Liver (tissue), 9 donors: ENCODE measurements around the gene CDRT4. TPM values are rescaled to one million over a fixed set of nuclear protein-coding genes. Genes with fewer than 3 reads are reported as not detected.
A peak's percentile ranks its signal among the peaks of the same experiment; 100 is the strongest.

Experiments used
- DNase-seq: peaks from one replicate; pipeline ENCODE4 v3.0.0-alpha.2; 2017; ENCODE audit warnings: low spot score
- H3K27ac ChIP-seq, 2 donors: one replicate each; pipeline ENCODE4 v1.7.0; 2013; ENCODE audit warnings: inconsistent platforms in 2 of 2, low read length in 2 of 2, control low read depth in 1 of 2, low read depth in 1 of 2, mild to moderate bottlenecking in 1 of 2
- H3K27me3 ChIP-seq, 4 donors: one replicate each; pipeline versions ENCODE4 v1.6.1 to v1.7.0; 2013; ENCODE audit warnings: low read length in 3 of 4, inconsistent platforms in 1 of 4, mild to moderate bottlenecking in 1 of 4, moderate library complexity in 1 of 4; ENCODE audit not compliant: control insufficient read depth in 4 of 4, insufficient read depth in 4 of 4
- H3K36me3 ChIP-seq, 4 donors: one replicate each; pipeline versions ENCODE4 v1.6.1 to v1.7.0; 2013; ENCODE audit warnings: low read length in 3 of 4, mild to moderate bottlenecking in 3 of 4, low read depth in 1 of 4, moderate library complexity in 1 of 4; ENCODE audit not compliant: control insufficient read depth in 4 of 4, insufficient read depth in 3 of 4
- H3K4me1 ChIP-seq, 4 donors: one replicate each; pipeline versions ENCODE4 v1.6.1 to v1.7.0; 2013; ENCODE audit warnings: low read length in 3 of 4, mild to moderate bottlenecking in 3 of 4, moderate library complexity in 1 of 4; ENCODE audit not compliant: control insufficient read depth in 4 of 4, insufficient read depth in 4 of 4
- H3K4me3 ChIP-seq, 3 donors: one replicate each; pipeline versions ENCODE4 v1.6.1 to v1.7.0; 2013; ENCODE audit warnings: low read length in 3 of 3, control low read depth in 1 of 3, low read depth in 1 of 3, mild to moderate bottlenecking in 1 of 3
- H3K9ac ChIP-seq, 2 donors: one replicate each; pipeline ENCODE4 v1.7.0; 2013; ENCODE audit warnings: low read length in 2 of 2, mild to moderate bottlenecking in 2 of 2, moderate library complexity in 2 of 2, control low read depth in 1 of 2, low read depth in 1 of 2
- H3K9me3 ChIP-seq, 4 donors: one replicate each; pipeline versions ENCODE4 v1.6.1 to v1.7.0; 2013; ENCODE audit warnings: low read length in 3 of 4; ENCODE audit not compliant: control insufficient read depth in 4 of 4
- CTCF ChIP-seq: fragments of 150-350 bp; IDR thresholded peaks from 2 replicates; pipeline ENCODE4 v1.5.1; 2017; ENCODE audit warnings: improper control_type of control experiment, low read depth, low read length; ENCODE audit not compliant: missing input control
- EGR1 ChIP-seq, 2 donors: IDR thresholded peaks; 2 replicates each; pipeline ENCODE4 v1.6.1; 2016 to 2018; ENCODE audit warnings: antibody characterized with exemption in 2 of 2, low read depth in 2 of 2
- FOXA1 ChIP-seq: IDR thresholded peaks from 2 replicates; pipeline ENCODE4 v1.6.1; 2016; ENCODE audit warnings: antibody characterized with exemption
- FOXA2 ChIP-seq: IDR thresholded peaks from 2 replicates; pipeline ENCODE4 v1.6.1; 2016; ENCODE audit warnings: antibody characterized with exemption
- GABPA ChIP-seq, 2 donors: IDR thresholded peaks in 1 of 2; conservative IDR thresholded peaks in 1 of 2; 2 replicates each; pipeline ENCODE4 v1.6.1; 2016; ENCODE audit warnings: antibody characterized with exemption in 2 of 2, mild to moderate bottlenecking in 1 of 2, moderate library complexity in 1 of 2
- HNF4A ChIP-seq, 2 donors: conservative IDR thresholded peaks; 2 replicates each; pipeline ENCODE4 v1.6.1; 2016; ENCODE audit warnings: antibody characterized with exemption in 2 of 2, mild to moderate bottlenecking in 2 of 2
- JUND ChIP-seq, 2 donors: IDR thresholded peaks; 2 replicates each; pipeline ENCODE4 v1.6.1; 2016; ENCODE audit warnings: antibody characterized with exemption in 2 of 2
- NR2F2 ChIP-seq: IDR thresholded peaks from 2 replicates; pipeline ENCODE4 v1.6.1; 2016; ENCODE audit warnings: antibody characterized with exemption
- RAD21 ChIP-seq, 2 donors: IDR thresholded peaks; 2 replicates each; pipeline ENCODE4 v1.6.1; 2016; ENCODE audit warnings: antibody characterized with exemption in 2 of 2, mild to moderate bottlenecking in 2 of 2
- REST ChIP-seq: IDR thresholded peaks from 2 replicates; pipeline ENCODE4 v1.6.1; 2016; ENCODE audit warnings: antibody characterized with exemption, mild to moderate bottlenecking
- RXRA ChIP-seq, 2 donors: IDR thresholded peaks; 2 replicates each; pipeline ENCODE4 v1.6.1; 2017 to 2018; ENCODE audit warnings: antibody characterized with exemption in 2 of 2, mild to moderate bottlenecking in 1 of 2
- SP1 ChIP-seq: IDR thresholded peaks from 2 replicates; pipeline ENCODE4 v1.6.1; 2018; ENCODE audit warnings: antibody characterized with exemption, mild to moderate bottlenecking
- YY1 ChIP-seq: IDR thresholded peaks from 2 replicates; pipeline ENCODE4 v1.6.1; 2016; ENCODE audit warnings: antibody characterized with exemption, mild to moderate bottlenecking
- WGBS: extraction: QIAGEN DNeasy Blood & Tissue Kit; methylation state at CpG from one replicate; pipeline ENCODE4 v1.1.7; 2013; 5-methylcytosine and 5-hydroxymethylcytosine counted together
- polyA plus RNA-seq, 2 donors: library from polyadenylated mRNA; stranded (reverse) in 1 of 2; unstranded in 1 of 2; fragments of 200-250 nt in 1 of 2; fragments of >200 nt in 1 of 2; fragmentation: Nextera tagmentation in 1 of 2; extraction: Ambion mirVana in 1 of 2; gene quantifications; one replicate each; pipeline versions ENCODE4 v1.2.1 to v1.2.3, GENCODE V29; 2013 to 2015
- total RNA-seq, 2 donors: library from RNA; depleted of rRNA; stranded (reverse); fragments of >200 nt; gene quantifications; one replicate each; pipeline ENCODE4 v1.2.3, GENCODE V29; 2014
- TF ChIP-seq, protein P1 (sequence below): IDR thresholded peaks from 2 replicates; pipeline ENCODE4 v1.6.1; 2016; ENCODE audit warnings: antibody characterized with exemption
- TF ChIP-seq, protein P2 (sequence below): IDR thresholded peaks from 2 replicates; pipeline ENCODE4 v1.6.1; 2016; ENCODE audit warnings: antibody characterized with exemption
- TF ChIP-seq, protein P3 (sequence below): IDR thresholded peaks from 2 replicates; pipeline ENCODE4 v1.6.1; 2016; ENCODE audit warnings: antibody characterized with exemption
- donor health status: healthy.
- donor health status: healthy.
- donor health status: healthy.
- donor health status: healthy.
- donor health status: healthy.

The CDRT4 gene
- total and polyA plus RNA-seq, 4 donors = 0.43 to 3.3 (median 1.8) TPM; not detected in 1

- TF ChIP-seq SP1 = peak; percentile 56
- no peak for TF ChIP-seq JUND (IDR thresholded peaks at IDR 0.05)
- TF ChIP-seq REST = peak; percentile 12
- TF ChIP-seq RAD21 (IDR thresholded peaks at IDR 0.05) = peak in 1 of 2 donors; percentile 47
- TF ChIP-seq GABPA (IDR thresholded peaks at IDR 0.05 in 1 of 2, conservative IDR thresholded peaks at IDR 0.05 in 1 of 2) = no peak
- peak in 1 of 2 donors; percentile 68 for TF ChIP-seq RXRA (IDR thresholded peaks at IDR 0.05)
- TF ChIP-seq FOXA2 = no peak
- TF ChIP-seq, protein P1, sequence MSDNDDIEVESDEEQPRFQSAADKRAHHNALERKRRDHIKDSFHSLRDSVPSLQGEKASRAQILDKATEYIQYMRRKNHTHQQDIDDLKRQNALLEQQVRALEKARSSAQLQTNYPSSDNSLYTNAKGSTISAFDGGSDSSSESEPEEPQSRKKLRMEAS = peak; percentile 86
- peak; percentile 78 for TF ChIP-seq YY1
- TF ChIP-seq CTCF = no peak
- no peak for TF ChIP-seq NR2F2
- TF ChIP-seq HNF4A (conservative IDR thresholded peaks at IDR 0.05) = peak; percentile 70 to 86
- Histone ChIP-seq H3K27ac (no peak overlapping the region), H3K9ac (no peak overlapping the region), H3K4me1 (peaks cover 0 to 10% (median 7%) of the 10 kb centered on the region in 4 donors), H3K4me3 (no peak overlapping the region), H3K9me3 (no peaks in the 10 kb centered on the region), H3K36me3 (no peaks in the 10 kb centered on the region), H3K27me3 (no peaks in the 10 kb centered on the region)
- 57% methylated on average over 6 of the region's 6 CpGs for WGBS
- DNase-seq = no peak
These were observed 62.4 kb downstream of the CDRT4 start for GRCh38 chr17:15405058-15405415.

GRCh38 chr17:15404106-15405057 is 63.0 kb downstream of the CDRT4 start:
- H3K4me1 ChIP-seq = peaks cover 0 to 10% (median 7%) of the 10 kb centered on the region in 4 donors
- H3K4me3 ChIP-seq = no peak overlapping the region
- 81% methylated on average over 20 of the region's 20 CpGs for WGBS
- no peak for DNase-seq
- no peaks in the 10 kb centered on the region for H3K27me3 ChIP-seq
- H3K9me3 ChIP-seq = no peaks in the 10 kb centered on the region
- no peak overlapping the region for H3K9ac ChIP-seq
- H3K27ac ChIP-seq = no peak overlapping the region
- no peaks in the 10 kb centered on the region for H3K36me3 ChIP-seq
- TF ChIP-seq FOXA2 = no peak
- no peak for TF ChIP-seq EGR1 (IDR thresholded peaks at IDR 0.05; ENCODE audit: low read depth in 2 of 2)
- no peak for TF ChIP-seq FOXA1
- no peak for TF ChIP-seq GABPA (IDR thresholded peaks at IDR 0.05 in 1 of 2, conservative IDR thresholded peaks at IDR 0.05 in 1 of 2)
- no peak for TF ChIP-seq JUND (IDR thresholded peaks at IDR 0.05)
- TF ChIP-seq CTCF = no peak
- TF ChIP-seq, protein P2, sequence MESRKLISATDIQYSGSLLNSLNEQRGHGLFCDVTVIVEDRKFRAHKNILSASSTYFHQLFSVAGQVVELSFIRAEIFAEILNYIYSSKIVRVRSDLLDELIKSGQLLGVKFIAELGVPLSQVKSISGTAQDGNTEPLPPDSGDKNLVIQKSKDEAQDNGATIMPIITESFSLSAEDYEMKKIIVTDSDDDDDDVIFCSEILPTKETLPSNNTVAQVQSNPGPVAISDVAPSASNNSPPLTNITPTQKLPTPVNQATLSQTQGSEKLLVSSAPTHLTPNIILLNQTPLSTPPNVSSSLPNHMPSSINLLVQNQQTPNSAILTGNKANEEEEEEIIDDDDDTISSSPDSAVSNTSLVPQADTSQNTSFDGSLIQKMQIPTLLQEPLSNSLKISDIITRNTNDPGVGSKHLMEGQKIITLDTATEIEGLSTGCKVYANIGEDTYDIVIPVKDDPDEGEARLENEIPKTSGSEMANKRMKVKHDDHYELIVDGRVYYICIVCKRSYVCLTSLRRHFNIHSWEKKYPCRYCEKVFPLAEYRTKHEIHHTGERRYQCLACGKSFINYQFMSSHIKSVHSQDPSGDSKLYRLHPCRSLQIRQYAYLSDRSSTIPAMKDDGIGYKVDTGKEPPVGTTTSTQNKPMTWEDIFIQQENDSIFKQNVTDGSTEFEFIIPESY = no peak
- TF ChIP-seq SP1 = no peak
- TF ChIP-seq, protein P1 = no peak
- no peak for TF ChIP-seq NR2F2
- TF ChIP-seq, protein P3, sequence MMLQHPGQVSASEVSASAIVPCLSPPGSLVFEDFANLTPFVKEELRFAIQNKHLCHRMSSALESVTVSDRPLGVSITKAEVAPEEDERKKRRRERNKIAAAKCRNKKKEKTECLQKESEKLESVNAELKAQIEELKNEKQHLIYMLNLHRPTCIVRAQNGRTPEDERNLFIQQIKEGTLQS = no peak
- TF ChIP-seq HNF4A (conservative IDR thresholded peaks at IDR 0.05) = no peak
